DOHH2 (cell line): ENCODE results near the gene PDE9A.

Experiments used
- H3F3A ChIP-seq: fragments of 200-600 bp; sonication (generic), shearing (Covaris generic); 2 replicates; pipeline ENCODE4 v1.6.0; 2016; ENCODE audit warnings: antibody characterized with exemption, mild to moderate bottlenecking; ENCODE audit not compliant: control insufficient read depth, insufficient read depth
- H3K27ac ChIP-seq: fragments of 200-600 bp; sonication (generic); 2 replicates; pipeline ENCODE4 v1.5.1; 2014; ENCODE audit warnings: low read depth, mild to moderate bottlenecking, low read length, moderate library complexity
- H3K27me3 ChIP-seq: fragments of 200-600 bp; sonication (generic); 2 replicates; pipeline ENCODE4 v1.6.1; 2014; ENCODE audit warnings: mild to moderate bottlenecking, low read length, mixed read lengths; ENCODE audit not compliant: control insufficient read depth
- H3K36me3 ChIP-seq: fragments of 200-600 bp; sonication (generic); 2 replicates; pipeline ENCODE4 v1.6.1; 2014; ENCODE audit warnings: mild to moderate bottlenecking, low read length, moderate library complexity, mixed read lengths; ENCODE audit not compliant: control insufficient read depth
- H3K4me1 ChIP-seq: fragments of 200-600 bp; sonication (generic); 2 replicates; pipeline ENCODE4 v1.6.1; 2014; ENCODE audit warnings: mild to moderate bottlenecking, low read length, mixed read lengths; ENCODE audit not compliant: control insufficient read depth
- H3K4me2 ChIP-seq: fragments of 200-600 bp; sonication (generic); 2 replicates; pipeline ENCODE4 v1.6.0; 2014; ENCODE audit warnings: mild to moderate bottlenecking, low read length, moderate library complexity
- H3K4me3 ChIP-seq: fragments of 200-600 bp; sonication (generic); 2 replicates; pipeline ENCODE4 v1.5.1; 2014; ENCODE audit warnings: mild to moderate bottlenecking, low read length, mixed read lengths
- H3K79me2 ChIP-seq: fragments of 200-600 bp; sonication (generic); 2 replicates; pipeline ENCODE4 v1.6.1; 2014; ENCODE audit warnings: mild to moderate bottlenecking, low read length, mixed read lengths; ENCODE audit not compliant: control insufficient read depth
- H3K9me2 ChIP-seq: fragments of 200-600 bp; sonication (generic); replicated peaks from 2 replicates; pipeline ENCODE4 v1.6.1; 2014; ENCODE audit warnings: mild to moderate bottlenecking, low read length, mixed read lengths; ENCODE audit not compliant: control insufficient read depth
- H3K9me3 ChIP-seq: fragments of 200-600 bp; sonication (generic); 2 replicates; pipeline ENCODE4 v1.6.1; 2014; ENCODE audit warnings: antibody characterized with exemption, low read length, mixed read lengths; ENCODE audit not compliant: control insufficient read depth, insufficient read depth
- H4K20me1 ChIP-seq: fragments of 200-600 bp; sonication (generic); 2 replicates; pipeline ENCODE4 v1.6.0; 2014; ENCODE audit warnings: low read depth, mild to moderate bottlenecking, antibody characterized with exemption, low read length, moderate library complexity; ENCODE audit not compliant: control insufficient read depth, insufficient read depth
- EZH2phosphoT487 ChIP-seq: fragments of 200-600 bp; sonication (generic); IDR thresholded peaks from 2 replicates; pipeline ENCODE4 v1.6.1; 2017; ENCODE audit warnings: borderline replicate concordance, mild to moderate bottlenecking, antibody characterized with exemption, low read length, moderate library complexity, mixed read lengths
- TF ChIP-seq, protein P1 (sequence below): fragments of 200-600 bp; sonication (generic); IDR thresholded peaks from one replicate; pipeline ENCODE4 v1.5.1; 2014; ENCODE audit warnings: antibody characterized with exemption, mild to moderate bottlenecking, low read depth, low read length; ENCODE audit not compliant: poor library complexity, severe bottlenecking

The PDE9A gene

DNA sequence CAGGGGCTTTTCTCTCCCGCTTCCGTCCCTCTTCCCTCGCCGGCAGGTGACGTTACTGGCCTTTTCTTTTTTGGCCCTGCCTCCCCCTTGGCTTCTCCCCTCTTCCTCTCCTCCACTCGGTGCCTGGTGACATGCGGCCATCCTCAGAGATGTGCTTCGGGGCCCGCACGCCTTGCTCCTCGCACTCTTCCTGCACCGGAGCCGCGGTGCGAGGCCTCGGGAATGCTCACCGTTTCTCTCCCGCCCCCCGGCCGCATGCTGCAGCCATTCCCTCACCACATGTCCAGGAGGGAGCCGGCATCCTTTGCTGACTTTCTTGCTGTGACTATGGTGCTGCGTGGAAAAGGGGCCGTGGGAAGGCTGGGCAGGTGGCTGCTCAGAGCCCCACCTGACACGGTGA lies 39.3 kb downstream of the PDE9A start:
- TF ChIP-seq, protein P1, sequence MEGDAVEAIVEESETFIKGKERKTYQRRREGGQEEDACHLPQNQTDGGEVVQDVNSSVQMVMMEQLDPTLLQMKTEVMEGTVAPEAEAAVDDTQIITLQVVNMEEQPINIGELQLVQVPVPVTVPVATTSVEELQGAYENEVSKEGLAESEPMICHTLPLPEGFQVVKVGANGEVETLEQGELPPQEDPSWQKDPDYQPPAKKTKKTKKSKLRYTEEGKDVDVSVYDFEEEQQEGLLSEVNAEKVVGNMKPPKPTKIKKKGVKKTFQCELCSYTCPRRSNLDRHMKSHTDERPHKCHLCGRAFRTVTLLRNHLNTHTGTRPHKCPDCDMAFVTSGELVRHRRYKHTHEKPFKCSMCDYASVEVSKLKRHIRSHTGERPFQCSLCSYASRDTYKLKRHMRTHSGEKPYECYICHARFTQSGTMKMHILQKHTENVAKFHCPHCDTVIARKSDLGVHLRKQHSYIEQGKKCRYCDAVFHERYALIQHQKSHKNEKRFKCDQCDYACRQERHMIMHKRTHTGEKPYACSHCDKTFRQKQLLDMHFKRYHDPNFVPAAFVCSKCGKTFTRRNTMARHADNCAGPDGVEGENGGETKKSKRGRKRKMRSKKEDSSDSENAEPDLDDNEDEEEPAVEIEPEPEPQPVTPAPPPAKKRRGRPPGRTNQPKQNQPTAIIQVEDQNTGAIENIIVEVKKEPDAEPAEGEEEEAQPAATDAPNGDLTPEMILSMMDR = no peak
- TF ChIP-seq EZH2phosphoT487 = no peak
- Histone ChIP-seq H3K27ac (no peak overlapping the region), H4K20me1 (no peaks in the 10 kb centered on the region), H3K9me3 (no peaks in the 10 kb centered on the region), H3K4me1 (no peaks in the 10 kb centered on the region), H3K4me3 (no peak overlapping the region), H3K4me2 (no peak overlapping the region), H3K9me2 (no peaks in the 10 kb centered on the region), H3K27me3 (no peaks in the 10 kb centered on the region), H3K36me3 (no peaks in the 10 kb centered on the region), H3K79me2 (no peaks in the 10 kb centered on the region), H3F3A (no peaks in the 10 kb centered on the region)

- no peaks in the 10 kb centered on the region for H3K36me3 ChIP-seq
- H4K20me1 ChIP-seq = no peaks in the 10 kb centered on the region
- TF ChIP-seq, protein P1 = no peak
- TF ChIP-seq EZH2phosphoT487 = no peak
- H3K27ac ChIP-seq = no peak overlapping the region
- H3K4me1 ChIP-seq = no peaks in the 10 kb centered on the region
- H3K9me3 ChIP-seq = no peaks in the 10 kb centered on the region
- no peaks in the 10 kb centered on the region for H3K9me2 ChIP-seq
- H3K27me3 ChIP-seq = no peaks in the 10 kb centered on the region
- no peaks in the 10 kb centered on the region for H3F3A ChIP-seq
- H3K4me3 ChIP-seq = no peak overlapping the region
- H3K4me2 ChIP-seq = no peak overlapping the region
- H3K79me2 ChIP-seq = no peaks in the 10 kb centered on the region
These were observed 41.6 kb downstream of the PDE9A start for GRCh38 chr21:42694751-42695696.

DNA sequence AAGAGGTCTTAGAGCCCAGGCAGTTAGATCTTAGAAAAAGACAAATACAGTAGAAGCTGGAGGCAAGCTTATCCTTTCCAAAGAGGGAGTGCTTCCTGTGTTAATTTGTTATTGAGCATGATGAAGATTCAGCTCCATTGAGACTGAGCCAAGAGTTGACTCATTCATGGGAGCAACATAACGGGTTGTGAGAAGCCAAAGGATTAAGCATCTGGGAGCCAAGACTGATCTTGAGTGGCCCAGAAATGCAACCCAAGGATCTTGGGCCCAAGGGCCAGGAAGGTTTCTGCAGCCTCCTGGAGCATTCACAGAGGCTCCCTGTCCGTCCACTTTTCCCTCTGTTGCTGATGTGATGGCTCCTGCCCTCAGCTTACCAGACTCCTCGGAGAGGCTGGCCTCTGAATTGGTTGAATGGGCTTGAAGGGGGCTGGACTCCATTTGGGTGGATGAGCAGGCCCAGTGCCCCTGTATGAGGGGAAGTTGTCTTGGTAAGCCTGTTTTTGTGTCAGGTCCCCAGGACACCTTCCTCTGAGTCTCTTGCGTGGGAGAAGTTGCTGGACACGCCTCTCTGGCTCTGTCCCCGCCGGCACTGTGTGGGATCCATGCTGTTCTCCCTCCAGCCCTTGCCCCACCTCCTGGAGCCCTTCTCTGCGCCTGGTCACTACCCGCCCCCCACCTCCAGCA lies 42.4 kb downstream of the PDE9A start:
- H3K36me3 ChIP-seq = peaks cover 3% of the 10 kb centered on the region; the same call in 1 of the 2 replicates
- no peaks in the 10 kb centered on the region for H4K20me1 ChIP-seq

More for the DNA sequence above, 42.4 kb downstream of the PDE9A start:
- Histone ChIP-seq H3K27me3 (no peaks in the 10 kb centered on the region), H3K4me2 (no peak overlapping the region), H3K9me3 (no peaks in the 10 kb centered on the region), H3K4me1 (no peaks in the 10 kb centered on the region), H3K27ac (no peak overlapping the region), H3K4me3 (no peak overlapping the region), H3F3A (no peaks in the 10 kb centered on the region), H3K9me2 (no peaks in the 10 kb centered on the region), H3K79me2 (no peaks in the 10 kb centered on the region)
- TF ChIP-seq EZH2phosphoT487 = no peak
